ENCODE results near the gene ANXA8.

Gene ANXA8

GRCh38 chr10:47445720-47446119 is 38.2 kb downstream of the ANXA8 start:
- no peak for DNase-seq

GRCh38 chr10:47444047-47444446 is 39.9 kb downstream of the ANXA8 start:
- DNase-seq, result no peak

GRCh38 chr10:47443145-47443544 is 40.8 kb downstream of the ANXA8 start:
- no peak for DNase-seq

GRCh38 chr10:47442351-47442750 is 41.6 kb downstream of the ANXA8 start:
- DNase-seq, result no peak

GRCh38 chr10:47441938-47442337 is 42.0 kb downstream of the ANXA8 start:
- DNase-seq, result no peak

GRCh38 chr10:47440207-47440606 is 43.7 kb downstream of the ANXA8 start:
- DNase-seq, result no peak

GRCh38 chr10:47438857-47439474 is 44.9 kb downstream of the ANXA8 start:
- no peak for DNase-seq

GRCh38 chr10:47435081-47435480 is 48.8 kb downstream of the ANXA8 start:
- DNase-seq, result no peak

- no peak for DNase-seq
Measured at GRCh38 chr10:47425813-47426419, 58.0 kb downstream of the ANXA8 start.

GRCh38 chr10:47424231-47424630 is 59.7 kb downstream of the ANXA8 start:
- no peak for DNase-seq

GRCh38 chr10:47423476-47423875 is 60.4 kb downstream of the ANXA8 start:
- DNase-seq, result no peak

- DNase-seq, result no peak
Measured at GRCh38 chr10:47421057-47421952, 62.6 kb downstream of the ANXA8 start.

GRCh38 chr10:47420305-47421056 is 63.4 kb downstream of the ANXA8 start:
- no peak for DNase-seq

- DNase-seq, result no peak
Measured at GRCh38 chr10:47419421-47419820, 64.5 kb downstream of the ANXA8 start.

GRCh38 chr10:47418966-47419365 is 64.9 kb downstream of the ANXA8 start:
- no peak for DNase-seq

GRCh38 chr10:47418321-47418720 is 65.6 kb downstream of the ANXA8 start:
- DNase-seq, result no peak

Data from CD4-positive, alpha-beta T cell treated with Interleukin-12 subunit alpha and Interleukin-12 subunit beta, for 1 hour (primary cell).